PFSK-1 (cell line): ENCODE data around the gene TEAD4.

Experiments used
- POLR2AphosphoS5 ChIP-seq: IDR thresholded peaks from 2 replicates; pipeline ENCODE4 v1.6.1; 2012; ENCODE audit warnings: low read depth, mild to moderate bottlenecking, control low read depth, low read length, moderate library complexity
- TAF1 ChIP-seq: IDR thresholded peaks from 2 replicates; pipeline ENCODE4 v1.6.1; 2012; ENCODE audit warnings: low read length, control low read depth, borderline replicate concordance; ENCODE audit not compliant: insufficient read depth

DNA sequence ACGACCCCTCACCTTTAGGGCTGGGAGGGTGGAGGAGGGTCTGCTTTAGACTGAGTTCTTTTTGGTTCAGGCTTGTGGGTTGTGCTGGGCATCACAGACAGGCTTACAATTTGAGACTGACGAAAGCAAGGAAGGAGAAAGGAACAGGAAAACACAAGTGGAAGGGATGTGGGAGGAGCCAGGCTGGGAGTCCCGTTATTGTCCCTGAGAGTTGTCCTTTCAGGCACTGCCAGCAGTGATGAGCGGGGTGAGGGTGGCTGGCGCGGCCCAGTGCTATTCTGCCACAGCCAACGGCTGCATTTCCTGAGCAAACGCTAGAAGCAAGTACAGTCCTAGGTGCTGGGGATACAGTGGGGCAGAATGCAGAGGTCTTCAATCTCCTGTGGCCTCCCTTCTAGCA is 88.8 kb downstream of the TEAD4 start:
- TF ChIP-seq TAF1 (no peak), POLR2AphosphoS5 (no peak)
